GM12878 (cell line): ENCODE measurements around the gene LRRIQ4. TPM values are rescaled to one million over a fixed set of nuclear protein-coding genes. Genes with fewer than 3 reads are reported as not detected.

Experiments
- ATAC-seq: fragments of 200-7000 bp; cut with Tn5 transposase; 3 replicates; pipeline ENCODE4 v1.9.1; 2020; ENCODE audit warnings: mild to moderate bottlenecking, moderate library complexity
- BruUV-seq: library from RNA; stranded (reverse); fragments of 400-500 nt; replicated peaks from 2 replicates; lab custom pipeline; 2021; lab: Mats Ljungman, UMichigan
- CTCF ChIA-PET: fragments of 300-600 bp; sonication (Branson Sonifier 250); formaldehyde crosslinking; extraction: SDS; loops from one replicate; lab custom pipeline; 2021; ENCODE audit warnings: inconsistent platforms; lab: Yijun Ruan, JAX
- POLR2A ChIA-PET: fragments of 350-600 bp; formaldehyde crosslinking; extraction: SDS; loops from one replicate; lab custom pipeline; 2021; ENCODE audit warnings: inconsistent platforms; lab: Charles Lee
- RAD21 ChIA-PET: fragments of 300-600 bp; sonication (Branson Sonifier 250); formaldehyde crosslinking; loops from one replicate; lab custom pipeline; 2023; ENCODE audit warnings: antibody characterized with exemption; ENCODE audit not compliant: unreplicated experiment; lab: Charles Lee
- SMC1A ChIA-PET: fragments of 300-600 bp; sonication (Branson Sonifier 250); formaldehyde crosslinking; loops from one replicate; lab custom pipeline; 2023; ENCODE audit not compliant: unreplicated experiment, uncharacterized antibody; lab: Charles Lee
- DNase-seq: peaks from one replicate; pipeline ENCODE4 v3.0.0-alpha.2; 2011; ENCODE audit warnings: low read depth, low spot score
- FAIRE-seq: peaks from 3 replicates; lab custom pipeline; 2011; peaks lifted over from hg19 to GRCh38; lab: Jason Lieb, UNC
- H2AFZ ChIP-seq: 2 replicates; pipeline ENCODE4 v1.6.0; 2011; ENCODE audit warnings: low read depth, low read length, control low read depth; ENCODE audit not compliant: control insufficient read depth
- H3K27ac ChIP-seq: 2 replicates; pipeline ENCODE4 v1.5.1; 2011; ENCODE audit warnings: control low read depth; ENCODE audit not compliant: control insufficient read depth, insufficient read depth
- H3K27me3 ChIP-seq, 2 experiments: replicated peaks in 1 of 2; 2 replicates each; pipeline versions ENCODE4 v1.6.0 to v1.6.1; 2011; ENCODE audit warnings: low read length in 1 of 2; ENCODE audit not compliant: control insufficient read depth in 2 of 2, insufficient read depth in 2 of 2
- H3K36me3 ChIP-seq, 2 experiments: 2 replicates each; pipeline ENCODE4 v1.5.1; 2011; ENCODE audit warnings: low read length in 1 of 2; ENCODE audit not compliant: control insufficient read depth in 2 of 2, insufficient read depth in 2 of 2
- H3K4me1 ChIP-seq: 2 replicates; pipeline ENCODE4 v1.6.1; 2011; ENCODE audit warnings: mild to moderate bottlenecking, low read length, moderate library complexity, mixed read lengths; ENCODE audit not compliant: control insufficient read depth, insufficient read depth
- H3K4me2 ChIP-seq: 2 replicates; pipeline ENCODE4 v1.6.0; 2011; ENCODE audit warnings: control low read depth; ENCODE audit not compliant: control insufficient read depth, insufficient read depth
- H3K4me3 ChIP-seq: fragments of 200-600 bp; sonication (generic); 2 replicates; pipeline ENCODE4 v1.5.1; 2016
- H3K79me2 ChIP-seq: 2 replicates; pipeline ENCODE4 v1.6.0; 2011; ENCODE audit warnings: low read length; ENCODE audit not compliant: control insufficient read depth, insufficient read depth
- H3K9ac ChIP-seq: 2 replicates; pipeline ENCODE4 v1.8.0; 2011; ENCODE audit warnings: low read length, control low read depth, mixed read lengths; ENCODE audit not compliant: control insufficient read depth, insufficient read depth
- H3K9me3 ChIP-seq: replicated peaks from 3 replicates; pipeline ENCODE4 v1.5.1; 2011; ENCODE audit warnings: mild to moderate bottlenecking, low read length; ENCODE audit not compliant: control insufficient read depth, insufficient read depth
- H4K20me1 ChIP-seq: 2 replicates; pipeline ENCODE4 v1.6.0; 2011; ENCODE audit not compliant: control insufficient read depth, insufficient read depth
- BCL11A ChIP-seq: IDR thresholded peaks from 2 replicates; pipeline ENCODE4 v1.6.1; 2011; ENCODE audit warnings: low read depth, low read length
- CTCF ChIP-seq, 3 experiments: IDR thresholded peaks in 2 of 3; conservative IDR thresholded peaks in 1 of 3; 2 replicates each; pipeline ENCODE4 v1.5.1; 2011; ENCODE audit warnings: low read depth in 3 of 3, low read length in 3 of 3, mild to moderate bottlenecking in 3 of 3, control low read depth in 2 of 3, moderate library complexity in 2 of 3, inconsistent platforms in 1 of 3, mixed read lengths in 1 of 3; ENCODE audit not compliant: control insufficient read depth in 2 of 3, insufficient read depth in 1 of 3; ENCODE audit errors: extremely low read depth in 1 of 3
- ELK1 ChIP-seq: IDR thresholded peaks from 2 replicates; pipeline ENCODE4 v1.6.1; 2012; ENCODE audit warnings: low read depth, low read length, improper control_type of control experiment
- ETV6 ChIP-seq, 2 experiments: fragments of 450-650 bp in 1 of 2; IDR thresholded peaks in 1 of 2; conservative IDR thresholded peaks in 1 of 2; 2 replicates each; pipeline ENCODE4 v1.6.1; 2014; ENCODE audit warnings: antibody characterized with exemption in 1 of 2, borderline replicate concordance in 1 of 2, low read depth in 1 of 2, mild to moderate bottlenecking in 1 of 2, moderate library complexity in 1 of 2
- HDAC2 ChIP-seq: fragments of 200-600 bp; sonication (generic); IDR thresholded peaks from 2 replicates; pipeline ENCODE4 v1.6.1; 2017
- JUNB ChIP-seq: IDR thresholded peaks from 2 replicates; pipeline ENCODE4 v1.6.1; 2016; ENCODE audit warnings: antibody characterized with exemption, mild to moderate bottlenecking
- NFYA ChIP-seq: IDR thresholded peaks from 2 replicates; pipeline ENCODE4 v1.6.1; 2011; ENCODE audit warnings: low read depth, mild to moderate bottlenecking, low read length, improper control_type of control experiment, borderline replicate concordance
- PAX5 ChIP-seq: IDR thresholded peaks from 2 replicates; pipeline ENCODE4 v1.6.1; 2011; ENCODE audit warnings: low read depth, low read length, borderline replicate concordance
- PML ChIP-seq: IDR thresholded peaks from 2 replicates; pipeline ENCODE4 v1.6.1; 2012; ENCODE audit warnings: low read length, inconsistent platforms
- RFX5 ChIP-seq: IDR thresholded peaks from 2 replicates; pipeline ENCODE4 v1.6.1; 2011; ENCODE audit warnings: low read depth, low read length, improper control_type of control experiment
- SKIL ChIP-seq: fragments of 450-650 bp; IDR thresholded peaks from 2 replicates; pipeline ENCODE4 v1.6.1; 2017; ENCODE audit warnings: mild to moderate bottlenecking, low read depth, inconsistent platforms; ENCODE audit not compliant: poor library complexity, severe bottlenecking
- SMAD1 ChIP-seq: fragments of 450-650 bp; IDR thresholded peaks from 2 replicates; pipeline ENCODE4 v1.6.1; 2018; ENCODE audit warnings: mild to moderate bottlenecking, low read depth; ENCODE audit not compliant: partially characterized antibody
- SMARCA5 ChIP-seq: fragments of 450-650 bp; IDR thresholded peaks from 2 replicates; pipeline ENCODE4 v1.6.1; 2017; ENCODE audit warnings: mild to moderate bottlenecking
- TAF1 ChIP-seq: IDR thresholded peaks from 2 replicates; pipeline ENCODE4 v1.6.1; 2011; ENCODE audit warnings: mild to moderate bottlenecking, low read depth, low read length, borderline replicate concordance
- TBL1XR1 ChIP-seq: IDR thresholded peaks from 2 replicates; pipeline ENCODE4 v1.6.1; 2012; ENCODE audit warnings: low read depth, low read length, improper control_type of control experiment
- YY1 ChIP-seq: IDR thresholded peaks from 2 replicates; pipeline ENCODE4 v1.6.1; 2011; ENCODE audit warnings: low read depth, mild to moderate bottlenecking, low read length
- ZNF384 ChIP-seq: IDR thresholded peaks from 2 replicates; pipeline ENCODE4 v1.6.1; 2012; ENCODE audit warnings: low read depth, mild to moderate bottlenecking, low read length, improper control_type of control experiment, borderline replicate concordance
- WGBS: methylation state at CpG from one replicate; pipeline ENCODE4 v1.1.6; 2016; ENCODE audit warnings: low lambda C conversion rate; ENCODE audit not compliant: insufficient replicate concordance, insufficient coverage; ENCODE audit errors: missing lambda C conversion rate; 5-methylcytosine and 5-hydroxymethylcytosine counted together
- in situ Hi-C: fragments of 300-500 bp; cut with MboI; formaldehyde crosslinking; loops from 9 replicates; pipeline ENCODE4 v1.14.3; 2018; ENCODE audit warnings: mixed read lengths
- intact Hi-C: fragments of 100-400 bp; cut with micrococcal nuclease; formaldehyde crosslinking; loops from one replicate; pipeline ENCODE4 v1.14.2; 2022; ENCODE audit not compliant: unreplicated experiment
- polyA plus RNA-seq, 11 experiments: library from polyadenylated mRNA; depleted of rRNA in 4 of 11; unstranded in 6 of 11; stranded (reverse) in 5 of 11; fragments of >200 nt; fragmentation: Nextera tagmentation in 4 of 11; fragmentation: Illumina TruSeq in 1 of 11; extraction: Ambion mirVana in 4 of 11; extraction: Trizol in 1 of 11; gene quantifications; 1 replicate in 1 of 11; 2 replicates in 10 of 11; pipeline versions ENCODE4 v1.2.1 to v1.2.3, GENCODE V29; 2011 to 2016; ENCODE audit warnings: inconsistent platforms in 2 of 11, missing spikeins in 2 of 11, low read depth in 1 of 11
- total RNA-seq, 4 experiments: library from RNA; depleted of rRNA in 3 of 4; stranded (reverse); fragments of >200 nt in 3 of 4; fragmentation: Illumina TruSeq in 1 of 4; extraction: Trizol in 1 of 4; gene quantifications; 2 replicates each; pipeline versions ENCODE4 v1.2.1 to v1.2.3, GENCODE V29; 2013 to 2021

The LRRIQ4 gene
- total and polyA plus RNA-seq, 10 of the 15 experiments (the other 5 are each of a cell fraction or from before 2014, with no cell fraction given), result 0.06 to 0.21 (median 0.14) TPM; not detected in 3

- intact Hi-C loops, result loop anchor here (1.0 to 5.0 kb wide), 4 partner anchors 40 to 1094 kb away; partner anchors contain the start of gene SKIL
- ChIA-PET RAD21 (interaction anchor here (0.9 to 2.1 kb wide), 4 partner anchors 9 to 194 kb away, joined by 3 to 10 read pairs (median 4); no protein-coding TSS in a partner anchor), POLR2A (interaction anchor here (0.6 to 2.0 kb wide), 4 partner anchors 9 to 1440 kb away, joined by 3 to 4 read pairs (median 4); partner anchors contain the start of gene TERC), SMC1A (interaction anchor here (0.8 to 2.0 kb wide), 6 partner anchors 8 to 281 kb away, joined by 3 to 4 read pairs (median 3); partner anchors contain the start of genes LRRC34, LRRIQ4 and TERC), CTCF (interaction anchor here (0.6 to 2.8 kb wide), 7 partner anchors 10 to 524 kb away, joined by 3 to 12 read pairs (median 3); partner anchors contain the start of genes LRRC34 and LRRIQ4)
- in situ Hi-C loops, result no loop called here
- BruUV-seq, result TSS peak; percentile 100
- H3K9ac ChIP-seq, result peak within 1 kb of the TSS; percentile 99
- H3K27me3 ChIP-seq, result no peaks in the 10 kb centered on the region
- H3K4me3 ChIP-seq, result peak within 1 kb of the TSS; percentile 97
- peak within 1 kb of the TSS; percentile 99 for H3K27ac ChIP-seq
- peaks cover 14% of the 10 kb centered on the region; the same call in 1 of the 2 replicates for H3K4me1 ChIP-seq
- H3K4me2 ChIP-seq, result peak within 1 kb of the TSS; percentile 41
- H4K20me1 ChIP-seq, result no peaks in the 10 kb centered on the region
- no peaks in the 10 kb centered on the region for H3K9me3 ChIP-seq
- peaks cover 33% of the 10 kb centered on the region for H3K79me2 ChIP-seq
- WGBS, result under 1% methylated on average over 58 of the region's 61 CpGs
- peak; percentile 91 for FAIRE-seq
- peak; percentile 88 for ATAC-seq
- DNase-seq, result peak; percentile 63
- H3K36me3 ChIP-seq, result peaks cover 0 to 15% of the 10 kb centered on the region in 2 experiments; a peak in 1 of 4 replicates
- H2AFZ ChIP-seq, result peak within 1 kb of the TSS; percentile 94
- no peak for TF ChIP-seq HDAC2
- TF ChIP-seq PAX5, result no peak
- no peak; the same call in 1 of the 2 replicates for TF ChIP-seq RFX5
- peak; percentile 55 for TF ChIP-seq SMAD1
- TF ChIP-seq PML, result peak; percentile 98
- TF ChIP-seq BCL11A, result peak; percentile 2; the same call in 1 of the 2 replicates
- peak; percentile 77 for TF ChIP-seq TAF1
- no peak for TF ChIP-seq NFYA
- TF ChIP-seq SMARCA5, result 0 out of 2 replicates have a peak, but pooled peaks have one; percentile 58
- TF ChIP-seq ETV6 (conservative IDR thresholded peaks at IDR 0.05 in 1 of 2, IDR thresholded peaks at IDR 0.05 in 1 of 2; ENCODE audit: borderline replicate concordance in 1 of 2, low read depth in 1 of 2), result peak in 1 of 2 experiments; percentile 22; a peak in 1 of 4 replicates
- TF ChIP-seq TBL1XR1, result no peak
- peak; percentile 27; the same call in 1 of the 2 replicates for TF ChIP-seq ELK1
- TF ChIP-seq JUNB, result no peak; the same call in 1 of the 2 replicates
- TF ChIP-seq SKIL, result no peak
- TF ChIP-seq CTCF (IDR thresholded peaks at IDR 0.05 in 2 of 3, conservative IDR thresholded peaks at IDR 0.05 in 1 of 3; ENCODE audit: control insufficient read depth in 2 of 3, extremely low read depth in 1 of 3, insufficient read depth in 1 of 3, low read depth in 3 of 3, low read length in 3 of 3), result peak in 2 of 3 experiments; percentile 0 to 12; a peak in 1 of 6 replicates
- peak; percentile 97 for TF ChIP-seq YY1
- no peak for TF ChIP-seq ZNF384
These were observed 39.5 kb upstream of the LRRIQ4 start, which contains the start of gene MYNN for GRCh38 chr3:169772897-169773816. Gene MYNN, plus strand, starts transcription at chr3:169773396. Its CDS starts 900 bp downstream, at chr3:169774296.
